GM12865 (cell line): ENCODE data around the gene SPEM2.
"Not testable (repeated sequence)": the region's sequence is repeated elsewhere in the genome, so short reads cannot be mapped to it uniquely, and the experiment has no call there.

Experiments used
- DNase-seq: peaks from one replicate; pipeline ENCODE4 v3.0.0; 2010; ENCODE audit warnings: low read depth
- H3K4me3 ChIP-seq: 2 replicates; pipeline ENCODE4 v1.5.1; 2011; ENCODE audit warnings: mild to moderate bottlenecking, low read depth, low read length, control low read depth
- CTCF ChIP-seq: IDR thresholded peaks from 2 replicates; pipeline ENCODE4 v1.5.1; 2011; ENCODE audit warnings: low read length, control low read depth, low read depth, inconsistent platforms; ENCODE audit not compliant: insufficient read depth; ENCODE audit errors: missing control alignments

SPEM2 gene

GRCh38 chr17:7466639-7467341 lies 41.4 kb downstream of the SPEM2 start:
- no peak overlapping the region for H3K4me3 ChIP-seq
- peak; percentile 24 for DNase-seq
- TF ChIP-seq CTCF: no peak

GRCh38 chr17:7467498-7467897 lies 42.1 kb downstream of the SPEM2 start:
- no peak for TF ChIP-seq CTCF
- H3K4me3 ChIP-seq: no peak overlapping the region
- no peak for DNase-seq

- TF ChIP-seq CTCF: no peak
- DNase-seq: no peak
- no peak overlapping the region for H3K4me3 ChIP-seq
These were observed 42.9 kb downstream of the SPEM2 start for GRCh38 chr17:7468290-7468689.

GRCh38 chr17:7468804-7469389 lies 43.5 kb downstream of the SPEM2 start:
- no peak overlapping the region for H3K4me3 ChIP-seq
- TF ChIP-seq CTCF: no peak
- DNase-seq: no peak

- H3K4me3 ChIP-seq, DNase-seq: not testable (repeated sequence)
These were observed 44.4 kb downstream of the SPEM2 start for GRCh38 chr17:7469843-7470242.

- not testable (repeated sequence) for DNase-seq, H3K4me3 ChIP-seq
These were observed 45.1 kb downstream of the SPEM2 start for GRCh38 chr17:7470457-7470973.

- no peak for TF ChIP-seq CTCF
- no peak for DNase-seq
- no peak overlapping the region for H3K4me3 ChIP-seq
These were observed 46.3 kb downstream of the SPEM2 start for GRCh38 chr17:7471729-7472128.

GRCh38 chr17:7474767-7475166 lies 49.4 kb downstream of the SPEM2 start:
- DNase-seq, H3K4me3 ChIP-seq: not testable (repeated sequence)
